Measurements from ENCODE around the gene FOXL2.

DNA sequence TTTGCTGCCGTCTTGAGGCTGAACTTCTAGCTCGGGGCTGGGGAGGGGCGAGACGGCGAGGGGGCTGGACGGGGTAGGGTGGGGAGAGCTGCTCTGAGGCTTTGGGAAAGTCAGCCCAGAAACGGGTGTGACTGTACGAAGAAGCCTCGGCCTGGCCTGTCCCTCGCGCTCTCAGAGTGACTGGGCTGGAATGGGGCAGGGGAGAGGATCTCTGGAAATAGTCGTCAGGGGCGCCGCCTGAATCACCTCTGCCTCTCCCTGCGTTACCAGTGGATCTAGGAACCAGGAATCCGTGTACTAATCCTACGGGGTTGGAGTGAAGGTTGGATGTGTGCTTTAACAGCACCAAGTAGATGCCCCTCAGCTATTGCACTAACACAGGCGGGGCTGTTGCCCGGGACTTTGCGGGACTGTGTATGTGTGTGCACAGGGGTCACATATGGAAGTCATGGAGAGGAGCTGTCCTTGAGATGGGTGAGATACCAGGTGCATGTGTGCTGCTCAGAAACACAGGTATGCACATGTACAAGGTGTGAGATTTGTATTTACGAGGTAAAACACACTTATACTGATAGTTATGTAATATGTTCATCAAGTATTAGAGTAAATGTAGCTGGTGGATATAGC, 671 bp upstream of the FOXL2 start:
- TF ChIP-seq, protein P1, sequence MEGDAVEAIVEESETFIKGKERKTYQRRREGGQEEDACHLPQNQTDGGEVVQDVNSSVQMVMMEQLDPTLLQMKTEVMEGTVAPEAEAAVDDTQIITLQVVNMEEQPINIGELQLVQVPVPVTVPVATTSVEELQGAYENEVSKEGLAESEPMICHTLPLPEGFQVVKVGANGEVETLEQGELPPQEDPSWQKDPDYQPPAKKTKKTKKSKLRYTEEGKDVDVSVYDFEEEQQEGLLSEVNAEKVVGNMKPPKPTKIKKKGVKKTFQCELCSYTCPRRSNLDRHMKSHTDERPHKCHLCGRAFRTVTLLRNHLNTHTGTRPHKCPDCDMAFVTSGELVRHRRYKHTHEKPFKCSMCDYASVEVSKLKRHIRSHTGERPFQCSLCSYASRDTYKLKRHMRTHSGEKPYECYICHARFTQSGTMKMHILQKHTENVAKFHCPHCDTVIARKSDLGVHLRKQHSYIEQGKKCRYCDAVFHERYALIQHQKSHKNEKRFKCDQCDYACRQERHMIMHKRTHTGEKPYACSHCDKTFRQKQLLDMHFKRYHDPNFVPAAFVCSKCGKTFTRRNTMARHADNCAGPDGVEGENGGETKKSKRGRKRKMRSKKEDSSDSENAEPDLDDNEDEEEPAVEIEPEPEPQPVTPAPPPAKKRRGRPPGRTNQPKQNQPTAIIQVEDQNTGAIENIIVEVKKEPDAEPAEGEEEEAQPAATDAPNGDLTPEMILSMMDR (conservative IDR thresholded peaks at IDR 0.05 in 1 of 2, IDR thresholded peaks at IDR 0.05 in 1 of 2; ENCODE audit: extremely low read depth in 1 of 2, insufficient read depth in 1 of 2, low read depth in 1 of 2, low read length in 2 of 2), result no peak
- no peak for TF ChIP-seq EZH2 (IDR thresholded peaks at IDR 0.05; ENCODE audit: borderline replicate concordance, low read length)

All from mammary epithelial cell (primary cell).